LNCAP (cell line): ENCODE results near the gene OSGIN1.

Experiments
- CTCF ChIP-seq: fragments of 450-650 bp; IDR thresholded peaks from 2 replicates; pipeline ENCODE4 v1.5.1; 2017; ENCODE audit warnings: mild to moderate bottlenecking

The OSGIN1 gene

GRCh38 chr16:83960521-83961249 lies 7.6 kb downstream of the OSGIN1 start:
- no peak for TF ChIP-seq CTCF

GRCh38 chr16:83961591-83961990 lies 8.6 kb downstream of the OSGIN1 start:
- no peak for TF ChIP-seq CTCF

- no peak for TF ChIP-seq CTCF
Observed at GRCh38 chr16:83963277-83964119, 10.5 kb downstream of the OSGIN1 start.

GRCh38 chr16:83964684-83965443 lies 11.8 kb downstream of the OSGIN1 start:
- TF ChIP-seq CTCF: no peak

- no peak for TF ChIP-seq CTCF
Observed at GRCh38 chr16:83965444-83966152, 12.6 kb downstream of the OSGIN1 start.

- no peak for TF ChIP-seq CTCF
Observed at GRCh38 chr16:83966153-83966696, 13.2 kb downstream of the OSGIN1 start.

GRCh38 chr16:83967091-83967490 lies 14.1 kb downstream of the OSGIN1 start:
- TF ChIP-seq CTCF: no peak
